A673 (cell line): ENCODE data around the gene ZNF281.

Source experiments
- CTCF ChIP-seq: fragments of 300-800, 200-600 bp; sonication (generic); conservative IDR thresholded peaks from 2 replicates; pipeline ENCODE4 v1.5.1; 2017; ENCODE audit warnings: low read depth, mild to moderate bottlenecking, antibody characterized with exemption, low read length, moderate library complexity, mixed read lengths
- EZH2 ChIP-seq: fragments of 200-600 bp; sonication (generic); IDR thresholded peaks from 2 replicates; pipeline ENCODE4 v1.6.1; 2017; ENCODE audit warnings: borderline replicate concordance, low read depth, mild to moderate bottlenecking, mixed read lengths, antibody characterized with exemption, low read length; ENCODE audit not compliant: poor library complexity, severe bottlenecking

GRCh38 chr1:200438911-200439310 lies 29.1 kb upstream of the ZNF281 start:
- TF ChIP-seq CTCF (no peak), EZH2 (no peak)
